HepG2 (cell line): ENCODE data around the gene RPS6KB1.
"Not testable (repeated sequence)": the region's sequence is repeated elsewhere in the genome, so short reads cannot be mapped to it uniquely, and the experiment has no call there.

Experiments
- CTCF ChIP-seq: sonication (generic); formaldehyde crosslinking; IDR thresholded peaks from 2 replicates; pipeline ENCODE4 v1.5.0; 2020; ENCODE audit warnings: mild to moderate bottlenecking, missing genetic modification reagents, moderate library complexity
- FOXA3 ChIP-seq: IDR thresholded peaks from 2 replicates; pipeline ENCODE4 v1.6.1; 2016; ENCODE audit warnings: missing genetic modification reagents, missing compliant biosample characterization
- MAZ ChIP-seq, 2 experiments: sonication (generic) in 1 of 2; formaldehyde crosslinking in 1 of 2; IDR thresholded peaks; 2 replicates each; pipeline versions ENCODE4 v1.5.0 to v1.6.1; 2012 to 2020; ENCODE audit warnings: low read depth in 2 of 2, mild to moderate bottlenecking in 2 of 2, borderline replicate concordance in 1 of 2, improper control_type of control experiment in 1 of 2, low read length in 1 of 2, missing genetic modification reagents in 1 of 2, moderate library complexity in 1 of 2
- SMARCC2 ChIP-seq: fragments of 450-650 bp; IDR thresholded peaks from 2 replicates; pipeline ENCODE4 v1.6.1; 2017; ENCODE audit warnings: antibody characterized with exemption, mild to moderate bottlenecking

- not testable (repeated sequence) for TF ChIP-seq MAZ (IDR thresholded peaks at IDR 0.05; ENCODE audit: borderline replicate concordance, low read depth, low read length); MAZ (CRISPR knock-in tag; IDR thresholded peaks at IDR 0.05; ENCODE audit: low read depth); SMARCC2; CTCF (CRISPR knock-in tag); FOXA3 (CRISPR knock-in tag)
Measured at GRCh38 chr17:59973483-59973882, 80.6 kb downstream of the RPS6KB1 start.
